ENCODE results near the gene KLF6.

Gene KLF6

GRCh38 chr10:3784510-3785250 is at the start of gene KLF6:
Gene KLF6 (minus strand): TSS chr10:3785209. CDS start chr10:3785014, 195 bp downstream.
- no peak for FAIRE-seq

GRCh38 chr10:3834404-3834803 is 49.4 kb upstream of the KLF6 start:
- no peak for FAIRE-seq

- no peak for FAIRE-seq
Measured at GRCh38 chr10:3833046-3833445, 48.0 kb upstream of the KLF6 start.

- FAIRE-seq: no peak
Measured at GRCh38 chr10:3832022-3832786, 47.2 kb upstream of the KLF6 start.

GRCh38 chr10:3831608-3832007 is 46.6 kb upstream of the KLF6 start:
- no peak for FAIRE-seq

- FAIRE-seq: no peak
Measured at GRCh38 chr10:3830946-3831345, 45.9 kb upstream of the KLF6 start.

- FAIRE-seq: no peak
Measured at GRCh38 chr10:3829156-3830050, 44.4 kb upstream of the KLF6 start.

- peak; percentile 62 for FAIRE-seq
Measured at GRCh38 chr10:3828404-3829155, 43.6 kb upstream of the KLF6 start.

- no peak for FAIRE-seq
Measured at GRCh38 chr10:3827768-3828403, 42.9 kb upstream of the KLF6 start.

- no peak for FAIRE-seq
Measured at GRCh38 chr10:3827266-3827665, 42.3 kb upstream of the KLF6 start.

- no peak for FAIRE-seq
Measured at GRCh38 chr10:3825862-3826351, 40.9 kb upstream of the KLF6 start.

- FAIRE-seq: no peak
Measured at GRCh38 chr10:3825244-3825643, 40.2 kb upstream of the KLF6 start.

- FAIRE-seq: no peak
Measured at GRCh38 chr10:3822541-3823330, 37.7 kb upstream of the KLF6 start.

GRCh38 chr10:3820255-3820654 is 35.2 kb upstream of the KLF6 start:
- no peak for FAIRE-seq

GRCh38 chr10:3816995-3817394 is 32.0 kb upstream of the KLF6 start:
- no peak for FAIRE-seq

GRCh38 chr10:3814838-3815220 is 29.8 kb upstream of the KLF6 start:
- FAIRE-seq: no peak

GRCh38 chr10:3813986-3814837 is 29.2 kb upstream of the KLF6 start:
- FAIRE-seq: no peak

- no peak for FAIRE-seq
Measured at GRCh38 chr10:3813267-3813666, 28.3 kb upstream of the KLF6 start.

GRCh38 chr10:3812141-3812540 is 27.1 kb upstream of the KLF6 start:
- no peak for FAIRE-seq

GRCh38 chr10:3811291-3811870 is 26.4 kb upstream of the KLF6 start:
- no peak for FAIRE-seq
